ENCODE results near the gene UBE2Z.

Gene UBE2Z

DNA sequence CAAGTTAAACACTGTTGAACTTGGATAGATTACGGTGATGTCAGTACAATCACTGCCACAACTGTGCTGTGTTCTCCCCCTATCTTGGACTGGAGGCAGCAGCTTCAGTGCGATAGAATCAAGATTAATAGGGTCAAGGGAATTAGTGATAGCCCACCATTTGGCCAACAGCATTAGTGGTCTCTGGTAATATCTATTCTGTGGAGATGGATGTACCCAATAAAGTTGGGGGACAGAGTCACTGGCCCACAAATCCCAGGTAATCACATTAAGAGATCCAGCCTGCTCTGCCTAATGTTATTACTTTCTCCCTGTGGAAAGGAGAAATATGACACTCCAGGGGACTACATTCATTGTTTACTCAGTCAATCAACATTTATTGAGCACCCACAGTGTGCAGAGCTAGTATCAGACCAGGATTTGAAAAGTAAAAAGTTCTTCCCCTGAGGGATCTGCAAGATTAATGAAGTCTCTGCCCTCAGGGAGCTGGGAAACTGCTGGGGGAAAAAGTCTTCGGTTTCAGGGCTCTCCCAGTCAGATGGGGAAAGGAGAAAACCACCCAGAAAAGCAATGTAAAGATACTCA, 39.2 kb upstream of the UBE2Z start:
- Histone ChIP-seq H3F3A (ENCODE audit: insufficient read depth, low read length) (no peaks in the 10 kb centered on the region), H3K4me2 (ENCODE audit: low read depth, low read length) (no peak overlapping the region), H3K36me3 (replicated peaks; ENCODE audit: insufficient read depth, low read length) (no peaks in the 10 kb centered on the region), H4K20me1 (ENCODE audit: insufficient read depth, low read length) (no peaks in the 10 kb centered on the region), H3K9me3 (replicated peaks; ENCODE audit: insufficient read depth, low read length) (no peaks in the 10 kb centered on the region), H3K79me2 (ENCODE audit: low read length) (no peaks in the 10 kb centered on the region), H3K9ac (ENCODE audit: low read length) (no peak overlapping the region), H3K4me3 (ENCODE audit: low read length) (no peak overlapping the region), H2AFZ (ENCODE audit: low read length) (no peak overlapping the region), H3K9me2 (replicated peaks; ENCODE audit: insufficient read depth, low read length) (no peaks in the 10 kb centered on the region), H3K4me1 (ENCODE audit: low read length) (no peaks in the 10 kb centered on the region), H3K27ac (ENCODE audit: low read length) (no peak overlapping the region), H3K27me3 (replicated peaks; ENCODE audit: insufficient read depth, low read length) (no peaks in the 10 kb centered on the region)
- TF ChIP-seq EZH2 (optimal IDR thresholded peaks at IDR 0.05; ENCODE audit: low read depth, low read length): no peak
- TF ChIP-seq, protein P1, sequence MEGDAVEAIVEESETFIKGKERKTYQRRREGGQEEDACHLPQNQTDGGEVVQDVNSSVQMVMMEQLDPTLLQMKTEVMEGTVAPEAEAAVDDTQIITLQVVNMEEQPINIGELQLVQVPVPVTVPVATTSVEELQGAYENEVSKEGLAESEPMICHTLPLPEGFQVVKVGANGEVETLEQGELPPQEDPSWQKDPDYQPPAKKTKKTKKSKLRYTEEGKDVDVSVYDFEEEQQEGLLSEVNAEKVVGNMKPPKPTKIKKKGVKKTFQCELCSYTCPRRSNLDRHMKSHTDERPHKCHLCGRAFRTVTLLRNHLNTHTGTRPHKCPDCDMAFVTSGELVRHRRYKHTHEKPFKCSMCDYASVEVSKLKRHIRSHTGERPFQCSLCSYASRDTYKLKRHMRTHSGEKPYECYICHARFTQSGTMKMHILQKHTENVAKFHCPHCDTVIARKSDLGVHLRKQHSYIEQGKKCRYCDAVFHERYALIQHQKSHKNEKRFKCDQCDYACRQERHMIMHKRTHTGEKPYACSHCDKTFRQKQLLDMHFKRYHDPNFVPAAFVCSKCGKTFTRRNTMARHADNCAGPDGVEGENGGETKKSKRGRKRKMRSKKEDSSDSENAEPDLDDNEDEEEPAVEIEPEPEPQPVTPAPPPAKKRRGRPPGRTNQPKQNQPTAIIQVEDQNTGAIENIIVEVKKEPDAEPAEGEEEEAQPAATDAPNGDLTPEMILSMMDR (IDR thresholded peaks at IDR 0.05; ENCODE audit: low read length): no peak
- TF ChIP-seq EZH2phosphoT487 (IDR thresholded peaks at IDR 0.05; ENCODE audit: low read length): no peak
- no peak for DNase-seq

GRCh38 chr17:48869821-48870318, 38.3 kb upstream of the UBE2Z start:
- Histone ChIP-seq H3K4me3 (ENCODE audit: low read length) (no peak overlapping the region), H3K36me3 (replicated peaks; ENCODE audit: insufficient read depth, low read length) (no peaks in the 10 kb centered on the region), H2AFZ (ENCODE audit: low read length) (no peak overlapping the region), H3K27ac (ENCODE audit: low read length) (no peak overlapping the region), H3K27me3 (replicated peaks; ENCODE audit: insufficient read depth, low read length) (no peaks in the 10 kb centered on the region), H3K4me1 (ENCODE audit: low read length) (no peaks in the 10 kb centered on the region), H3F3A (ENCODE audit: insufficient read depth, low read length) (no peaks in the 10 kb centered on the region), H3K79me2 (ENCODE audit: low read length) (no peaks in the 10 kb centered on the region), H3K9me3 (replicated peaks; ENCODE audit: insufficient read depth, low read length) (no peaks in the 10 kb centered on the region), H4K20me1 (ENCODE audit: insufficient read depth, low read length) (no peaks in the 10 kb centered on the region), H3K9me2 (replicated peaks; ENCODE audit: insufficient read depth, low read length) (no peaks in the 10 kb centered on the region), H3K9ac (ENCODE audit: low read length) (no peak overlapping the region), H3K4me2 (ENCODE audit: low read depth, low read length) (no peak overlapping the region)
- no peak for TF ChIP-seq EZH2phosphoT487 (IDR thresholded peaks at IDR 0.05; ENCODE audit: low read length)
- TF ChIP-seq EZH2 (optimal IDR thresholded peaks at IDR 0.05; ENCODE audit: low read depth, low read length): no peak
- TF ChIP-seq, protein P1 (IDR thresholded peaks at IDR 0.05; ENCODE audit: low read length): no peak
- no peak for DNase-seq

- Histone ChIP-seq H3K79me2 (ENCODE audit: low read length) (no peaks in the 10 kb centered on the region), H4K20me1 (ENCODE audit: insufficient read depth, low read length) (no peaks in the 10 kb centered on the region), H3K9me3 (replicated peaks; ENCODE audit: insufficient read depth, low read length) (no peaks in the 10 kb centered on the region), H3K27me3 (replicated peaks; ENCODE audit: insufficient read depth, low read length) (no peaks in the 10 kb centered on the region), H3F3A (ENCODE audit: insufficient read depth, low read length) (no peaks in the 10 kb centered on the region), H2AFZ (ENCODE audit: low read length) (no peak overlapping the region), H3K9ac (ENCODE audit: low read length) (no peak overlapping the region), H3K27ac (ENCODE audit: low read length) (no peak overlapping the region), H3K9me2 (replicated peaks; ENCODE audit: insufficient read depth, low read length) (no peaks in the 10 kb centered on the region), H3K4me2 (ENCODE audit: low read depth, low read length) (no peak overlapping the region), H3K36me3 (replicated peaks; ENCODE audit: insufficient read depth, low read length) (no peaks in the 10 kb centered on the region), H3K4me3 (ENCODE audit: low read length) (no peak overlapping the region), H3K4me1 (ENCODE audit: low read length) (no peaks in the 10 kb centered on the region)
- DNase-seq: no peak
- TF ChIP-seq EZH2phosphoT487 (IDR thresholded peaks at IDR 0.05; ENCODE audit: low read length): no peak
- TF ChIP-seq EZH2 (optimal IDR thresholded peaks at IDR 0.05; ENCODE audit: low read depth, low read length): no peak
Measured at GRCh38 chr17:48871035-48871550, 37.1 kb upstream of the UBE2Z start.
